ENCODE results near the gene IARS1.

DNA sequence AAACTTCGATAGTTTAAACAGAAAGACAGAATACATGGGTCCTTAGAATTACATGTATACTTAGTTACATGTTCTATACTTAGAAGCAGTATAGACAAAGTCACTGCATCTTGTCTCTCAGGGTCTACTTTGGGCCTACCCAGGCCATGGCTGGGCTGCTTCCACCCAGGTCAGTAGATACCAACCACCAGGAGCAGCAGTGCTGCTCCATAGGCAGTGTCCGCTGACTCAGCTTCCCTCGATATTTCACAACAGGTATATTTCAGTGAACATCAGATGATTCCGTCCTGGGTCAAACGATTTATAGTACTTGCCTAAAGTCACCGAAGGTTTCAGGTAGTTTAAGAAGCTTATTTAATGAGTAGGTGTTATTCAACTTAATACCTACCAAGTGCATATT is 18.0 kb downstream of the IARS1 start:
- TF ChIP-seq, protein P1, sequence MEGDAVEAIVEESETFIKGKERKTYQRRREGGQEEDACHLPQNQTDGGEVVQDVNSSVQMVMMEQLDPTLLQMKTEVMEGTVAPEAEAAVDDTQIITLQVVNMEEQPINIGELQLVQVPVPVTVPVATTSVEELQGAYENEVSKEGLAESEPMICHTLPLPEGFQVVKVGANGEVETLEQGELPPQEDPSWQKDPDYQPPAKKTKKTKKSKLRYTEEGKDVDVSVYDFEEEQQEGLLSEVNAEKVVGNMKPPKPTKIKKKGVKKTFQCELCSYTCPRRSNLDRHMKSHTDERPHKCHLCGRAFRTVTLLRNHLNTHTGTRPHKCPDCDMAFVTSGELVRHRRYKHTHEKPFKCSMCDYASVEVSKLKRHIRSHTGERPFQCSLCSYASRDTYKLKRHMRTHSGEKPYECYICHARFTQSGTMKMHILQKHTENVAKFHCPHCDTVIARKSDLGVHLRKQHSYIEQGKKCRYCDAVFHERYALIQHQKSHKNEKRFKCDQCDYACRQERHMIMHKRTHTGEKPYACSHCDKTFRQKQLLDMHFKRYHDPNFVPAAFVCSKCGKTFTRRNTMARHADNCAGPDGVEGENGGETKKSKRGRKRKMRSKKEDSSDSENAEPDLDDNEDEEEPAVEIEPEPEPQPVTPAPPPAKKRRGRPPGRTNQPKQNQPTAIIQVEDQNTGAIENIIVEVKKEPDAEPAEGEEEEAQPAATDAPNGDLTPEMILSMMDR (IDR thresholded peaks at IDR 0.05) = no peak
- no peak for TF ChIP-seq ZFX (IDR thresholded peaks at IDR 0.05; ENCODE audit: borderline replicate concordance)

All from 22Rv1 (cell line).